IPS-15b (cell line): ENCODE results near the gene PRKCE.

Experiments
- H3K27me3 ChIP-seq: one replicate; pipeline ENCODE4 v1.6.1; 2013; ENCODE audit warnings: low read length; ENCODE audit not compliant: control insufficient read depth, insufficient read depth
- H3K36me3 ChIP-seq: one replicate; pipeline ENCODE4 v1.6.1; 2013; ENCODE audit warnings: low read length; ENCODE audit not compliant: control insufficient read depth, insufficient read depth
- H3K4me1 ChIP-seq: one replicate; pipeline ENCODE4 v1.6.1; 2013; ENCODE audit warnings: mild to moderate bottlenecking, low read length; ENCODE audit not compliant: control insufficient read depth, insufficient read depth
- H3K4me3 ChIP-seq: one replicate; pipeline ENCODE4 v1.5.1; 2013; ENCODE audit warnings: low read depth, low read length
- H3K9ac ChIP-seq: one replicate; pipeline ENCODE4 v1.6.1; 2013; ENCODE audit warnings: low read depth, mild to moderate bottlenecking, low read length
- H3K9me3 ChIP-seq: one replicate; pipeline ENCODE4 v1.6.1; 2013; ENCODE audit warnings: mild to moderate bottlenecking, low read length; ENCODE audit not compliant: control insufficient read depth, insufficient read depth

PRKCE gene

GRCh38 chr2:45636008-45636407 lies 15.5 kb upstream of the PRKCE start:
- H3K36me3 ChIP-seq, result no peaks in the 10 kb centered on the region
- H3K27me3 ChIP-seq, result peaks cover 5% of the 10 kb centered on the region
- H3K4me1 ChIP-seq, result peaks cover 9% of the 10 kb centered on the region
- no peaks in the 10 kb centered on the region for H3K9me3 ChIP-seq
- H3K9ac ChIP-seq, result no peak overlapping the region
- no peak overlapping the region for H3K4me3 ChIP-seq

GRCh38 chr2:45637440-45637839 lies 14.0 kb upstream of the PRKCE start:
- Histone ChIP-seq H3K9me3 (no peaks in the 10 kb centered on the region), H3K36me3 (no peaks in the 10 kb centered on the region), H3K27me3 (peaks cover 11% of the 10 kb centered on the region), H3K4me1 (peaks cover 6% of the 10 kb centered on the region), H3K4me3 (no peak overlapping the region), H3K9ac (no peak overlapping the region)

GRCh38 chr2:45640576-45640975 lies 10.9 kb upstream of the PRKCE start:
- peaks cover 6% of the 10 kb centered on the region for H3K4me1 ChIP-seq
- no peaks in the 10 kb centered on the region for H3K36me3 ChIP-seq
- H3K9ac ChIP-seq, result no peak overlapping the region
- H3K27me3 ChIP-seq, result peaks cover 38% of the 10 kb centered on the region
- no peak overlapping the region for H3K4me3 ChIP-seq
- no peaks in the 10 kb centered on the region for H3K9me3 ChIP-seq

DNA sequence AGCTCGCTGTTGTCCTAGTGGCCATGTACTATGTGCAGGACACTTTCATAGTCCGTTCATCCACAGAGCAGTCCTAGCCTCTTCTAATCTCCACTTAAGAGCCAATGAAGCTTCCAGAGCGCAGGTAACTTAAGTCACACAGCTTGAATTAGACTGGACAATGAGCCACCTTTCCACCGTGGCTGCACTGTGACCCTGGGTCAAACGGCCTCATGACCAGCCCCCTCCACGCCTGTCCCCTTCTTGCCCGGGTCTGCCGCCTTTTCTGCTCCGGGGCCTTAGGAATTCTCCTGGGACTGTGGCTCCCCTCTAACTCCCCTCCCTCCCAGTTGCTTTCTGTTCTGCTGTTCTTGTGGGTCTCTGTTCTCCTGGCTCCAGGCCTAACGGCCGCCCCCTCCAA lies 8.4 kb upstream of the PRKCE start:
- Histone ChIP-seq H3K36me3 (no peaks in the 10 kb centered on the region), H3K27me3 (peaks cover 62% of the 10 kb centered on the region), H3K9ac (no peak overlapping the region), H3K4me3 (peak overlapping the region; percentile 45), H3K4me1 (peaks cover 6% of the 10 kb centered on the region), H3K9me3 (no peaks in the 10 kb centered on the region)

GRCh38 chr2:45643543-45644542 lies 7.6 kb upstream of the PRKCE start:
- Histone ChIP-seq H3K36me3 (no peaks in the 10 kb centered on the region), H3K27me3 (peaks cover 69% of the 10 kb centered on the region), H3K9ac (no peak overlapping the region)

DNA sequence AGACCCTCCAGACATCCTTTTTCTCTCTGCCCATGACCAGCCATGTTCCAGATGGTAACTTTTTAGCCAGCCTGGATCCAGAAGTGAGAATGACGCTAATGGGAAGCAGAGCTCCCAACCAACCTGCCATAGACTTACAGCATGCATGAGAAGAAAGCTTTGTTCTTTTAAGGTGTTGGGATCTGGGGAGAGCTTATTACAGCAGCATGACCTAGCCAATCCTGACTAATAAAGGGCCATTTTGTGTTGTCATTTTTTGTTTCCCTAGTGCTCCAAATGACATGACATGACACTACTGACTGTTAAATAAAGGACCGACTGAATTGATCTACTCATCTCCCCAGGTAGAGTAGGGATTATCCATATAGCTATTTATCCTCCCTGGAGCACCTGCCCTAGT lies 5.2 kb upstream of the PRKCE start:
- Histone ChIP-seq H3K4me1 (no peaks in the 10 kb centered on the region), H3K9ac (no peak overlapping the region), H3K36me3 (no peaks in the 10 kb centered on the region), H3K4me3 (no peak overlapping the region), H3K9me3 (no peaks in the 10 kb centered on the region), H3K27me3 (peaks cover 74% of the 10 kb centered on the region)

More at GRCh38 chr2:45643543-45644542, 7.6 kb upstream of the PRKCE start:
- Histone ChIP-seq H3K4me1 (peaks cover 5% of the 10 kb centered on the region), H3K4me3 (peak overlapping the region; percentile 45), H3K9me3 (no peaks in the 10 kb centered on the region)

- Histone ChIP-seq H3K27me3 (peaks cover 78% of the 10 kb centered on the region), H3K9me3 (no peaks in the 10 kb centered on the region), H3K36me3 (no peaks in the 10 kb centered on the region), H3K4me3 (no peak overlapping the region), H3K9ac (no peak overlapping the region), H3K4me1 (no peaks in the 10 kb centered on the region)
Observed at GRCh38 chr2:45647356-45647755, 4.1 kb upstream of the PRKCE start.

DNA sequence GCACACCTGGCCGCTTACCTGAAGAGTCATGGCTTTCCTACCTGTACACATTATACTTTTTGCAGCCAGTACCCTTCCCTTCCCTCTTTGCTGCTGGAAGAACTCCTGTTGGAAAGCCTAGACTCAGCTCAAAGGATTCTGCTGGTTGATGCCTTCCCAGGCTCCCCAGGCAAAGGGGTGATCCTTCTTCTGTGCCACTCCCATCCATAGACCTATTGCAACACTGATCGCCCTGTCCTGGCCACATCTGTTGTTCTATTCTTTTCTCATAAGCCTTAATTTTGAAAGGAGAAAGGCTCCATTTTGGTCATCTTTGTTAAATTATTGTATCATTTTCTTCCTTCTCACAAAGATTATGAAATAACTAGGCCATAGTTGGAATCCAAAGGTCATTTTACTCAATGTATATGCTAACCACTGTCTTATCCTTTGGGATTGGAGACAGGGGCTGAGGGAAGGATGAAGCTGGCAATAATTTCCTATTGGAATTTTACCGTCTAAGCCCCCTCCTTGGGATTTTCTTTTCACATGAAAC lies 3.4 kb upstream of the PRKCE start:
- peaks cover 2% of the 10 kb centered on the region for H3K4me1 ChIP-seq
- peaks cover 78% of the 10 kb centered on the region for H3K27me3 ChIP-seq
- H3K4me3 ChIP-seq, result no peak overlapping the region
- H3K36me3 ChIP-seq, result no peaks in the 10 kb centered on the region
- H3K9ac ChIP-seq, result no peak overlapping the region
- H3K9me3 ChIP-seq, result no peaks in the 10 kb centered on the region

DNA sequence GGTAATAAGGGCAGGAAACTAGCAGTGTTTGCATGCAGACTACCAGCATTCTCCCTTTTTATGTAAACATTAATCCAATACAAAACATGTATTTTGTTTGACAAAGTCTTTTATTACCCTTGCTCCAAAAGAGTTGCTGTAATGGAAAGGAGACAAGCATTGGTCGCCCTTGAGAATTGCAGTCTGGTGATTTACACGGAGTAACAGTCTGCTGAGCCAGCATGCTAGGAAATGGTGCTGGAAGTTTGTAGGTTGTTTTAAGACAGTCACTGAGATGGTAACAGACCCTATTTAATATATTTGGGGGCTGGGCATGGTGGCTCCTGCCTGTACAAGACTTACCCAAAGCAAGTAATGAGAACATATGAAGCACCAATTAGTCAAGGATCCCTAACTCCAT lies 2.8 kb upstream of the PRKCE start:
- H3K4me1 ChIP-seq, result peaks cover 2% of the 10 kb centered on the region

GRCh38 chr2:45649462-45649857 lies 2.0 kb upstream of the PRKCE start:
- peak overlapping the region; percentile 55 for H3K4me3 ChIP-seq
- H3K27me3 ChIP-seq, result peaks cover 82% of the 10 kb centered on the region
- no peak overlapping the region for H3K9ac ChIP-seq

More for the DNA sequence above, 2.8 kb upstream of the PRKCE start:
- H3K9me3 ChIP-seq, result no peaks in the 10 kb centered on the region
- no peak overlapping the region for H3K9ac ChIP-seq
- no peaks in the 10 kb centered on the region for H3K36me3 ChIP-seq
- H3K4me3 ChIP-seq, result no peak overlapping the region
- peaks cover 81% of the 10 kb centered on the region for H3K27me3 ChIP-seq

DNA sequence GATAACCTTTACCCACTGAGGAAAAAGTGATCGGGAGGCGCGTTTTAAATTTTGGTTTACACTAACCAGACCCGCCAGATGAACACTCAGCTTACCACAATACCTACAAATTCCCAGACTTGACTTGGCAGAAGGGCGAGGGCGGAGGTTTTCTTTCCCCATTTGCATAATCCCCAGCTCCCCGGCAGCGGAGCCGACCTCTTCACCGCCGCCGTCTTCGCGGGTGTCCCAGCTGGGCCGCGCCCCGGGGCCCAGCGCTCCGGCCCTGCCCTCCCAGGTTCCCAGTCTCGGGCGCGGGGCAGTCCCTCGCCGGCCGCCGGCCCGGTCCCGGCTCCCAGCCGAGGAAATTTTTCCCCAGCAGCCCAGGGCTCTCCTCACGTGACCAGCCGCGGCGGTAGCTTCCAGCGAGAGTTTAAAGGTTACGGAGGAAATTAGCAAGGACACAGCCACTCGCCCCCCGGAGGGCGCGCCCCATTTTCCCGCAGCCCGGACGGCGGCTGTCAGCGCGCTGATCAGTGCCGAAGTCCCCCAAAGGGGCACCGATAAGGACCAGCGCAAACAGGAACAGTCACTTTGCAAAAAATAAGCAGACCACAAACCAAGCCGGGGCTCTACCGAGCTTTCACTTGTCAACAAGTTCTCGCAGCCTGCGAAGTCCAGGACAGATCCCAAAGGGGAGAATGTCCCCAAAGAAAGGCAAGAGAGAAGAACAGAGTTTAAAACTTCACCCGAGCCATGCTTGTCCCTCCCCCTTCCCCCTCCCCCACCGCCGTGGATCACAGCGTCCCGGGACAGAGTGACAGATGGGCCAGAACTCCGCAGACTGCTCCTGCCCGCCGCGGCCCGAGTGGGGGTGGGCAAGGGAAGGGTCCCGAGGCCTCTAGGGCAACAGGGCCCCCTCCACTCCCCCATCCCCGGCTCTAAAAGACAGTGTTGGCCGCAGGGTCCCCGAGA lies 1.3 kb upstream of the PRKCE start:
- no peaks in the 10 kb centered on the region for H3K9me3 ChIP-seq
- H3K4me1 ChIP-seq, result peaks cover 2% of the 10 kb centered on the region
- H3K4me3 ChIP-seq, result peak overlapping the region; percentile 55
- H3K9ac ChIP-seq, result no peak overlapping the region
- H3K36me3 ChIP-seq, result no peaks in the 10 kb centered on the region
- H3K27me3 ChIP-seq, result peaks cover 82% of the 10 kb centered on the region

More at GRCh38 chr2:45649462-45649857, 2.0 kb upstream of the PRKCE start:
- no peaks in the 10 kb centered on the region for H3K9me3 ChIP-seq
- peaks cover 2% of the 10 kb centered on the region for H3K4me1 ChIP-seq
- no peaks in the 10 kb centered on the region for H3K36me3 ChIP-seq
